MCF 10A (cell line): ENCODE results near the gene CD300LB. TPM values are rescaled to one million over a fixed set of nuclear protein-coding genes. Genes with fewer than 3 reads are reported as not detected.
"Not testable (repeated sequence)": the region's sequence is repeated elsewhere in the genome, so short reads cannot be mapped to it uniquely, and the experiment has no call there.

Experiments used
- BruUV-seq: library from RNA; stranded (reverse); fragments of 400-500 nt; replicated peaks from 2 replicates; lab custom pipeline; 2021; lab: Mats Ljungman, UMichigan
- CTCF ChIA-PET: fragments of 300-600 bp; sonication (Branson Sonifier 250); formaldehyde crosslinking; extraction: SDS; loops from one replicate; lab custom pipeline; 2021; ENCODE audit warnings: antibody characterized with exemption, inconsistent platforms; lab: Yijun Ruan, JAX
- POLR2A ChIA-PET: fragments of 300-600, 350-650 bp; sonication (Branson Sonifier 250); formaldehyde crosslinking; extraction: SDS; loops from one replicate; lab custom pipeline; 2020; ENCODE audit warnings: antibody characterized with exemption, inconsistent platforms; lab: Yijun Ruan, JAX
- DNase-seq: peaks from one replicate; pipeline ENCODE4 v3.0.0-alpha.2; 2018; ENCODE audit not compliant: unreplicated experiment
- H3K27ac Mint-ChIP-seq: one replicate; pipeline ENCODE4 v1.8.0; 2022; ENCODE audit warnings: mild to moderate bottlenecking, low read depth, mixed read lengths; ENCODE audit not compliant: unreplicated experiment
- H3K27me3 Mint-ChIP-seq: one replicate; pipeline ENCODE4 v1.8.0; 2022; ENCODE audit warnings: mixed read lengths; ENCODE audit not compliant: insufficient read depth, unreplicated experiment
- H3K36me3 Mint-ChIP-seq: one replicate; pipeline ENCODE4 v1.8.0; 2022; ENCODE audit warnings: mild to moderate bottlenecking, moderate library complexity, mixed read lengths; ENCODE audit not compliant: insufficient read depth, unreplicated experiment
- H3K4me1 Mint-ChIP-seq: one replicate; pipeline ENCODE4 v1.8.0; 2022; ENCODE audit warnings: mixed read lengths; ENCODE audit not compliant: insufficient read depth, unreplicated experiment
- H3K4me3 Mint-ChIP-seq: one replicate; pipeline ENCODE4 v1.8.0; 2022; ENCODE audit warnings: mild to moderate bottlenecking, moderate library complexity, mixed read lengths; ENCODE audit not compliant: unreplicated experiment
- H3K9me3 Mint-ChIP-seq: one replicate; pipeline ENCODE4 v1.8.0; 2022; ENCODE audit warnings: mixed read lengths; ENCODE audit not compliant: unreplicated experiment
- CTCF ChIP-seq: fragments of 200-600 bp; IDR thresholded peaks from one replicate; pipeline ENCODE4 v1.8.0; 2022; ENCODE audit warnings: antibody characterized with exemption, mild to moderate bottlenecking; ENCODE audit not compliant: unreplicated experiment
- intact Hi-C: fragments of 100-400 bp; cut with micrococcal nuclease; formaldehyde crosslinking; loops from 2 replicates; pipeline ENCODE4 v1.14.1; 2022
- total RNA-seq: library from RNA; stranded (reverse); gene quantifications from 2 replicates; pipeline ENCODE4 v1.2.3, GENCODE V29; 2022

Gene CD300LB
- total RNA-seq, 1 experiment from 2014 or later: not detected

GRCh38 chr17:74574489-74575142, 43.3 kb upstream of the CD300LB start:
- Mint-ChIP-seq H3K4me1 (peaks cover 6% of the 10 kb centered on the region), H3K9me3 (no peaks in the 10 kb centered on the region)
- intact Hi-C loops: no loop called here

GRCh38 chr17:74573635-74574034, 42.4 kb upstream of the CD300LB start:
- H3K4me3 Mint-ChIP-seq, intact Hi-C loops, DNase-seq, H3K9me3 Mint-ChIP-seq, H3K27ac Mint-ChIP-seq, H3K27me3 Mint-ChIP-seq, BruUV-seq, H3K36me3 Mint-ChIP-seq: not testable (repeated sequence)
- peaks cover 14% of the 10 kb centered on the region for H3K4me1 Mint-ChIP-seq
- ChIA-PET POLR2A (interaction anchor here (0.6 to 1.3 kb wide), 3 partner anchors 10 to 953 kb away, joined by 3 to 4 read pairs (median 3); no protein-coding TSS in a partner anchor), CTCF (interaction anchor here (0.6 to 1.3 kb wide), 4 partner anchors 8 to 29 kb away, joined by 3 to 4 read pairs (median 4); no protein-coding TSS in a partner anchor)

More at GRCh38 chr17:74574489-74575142, 43.3 kb upstream of the CD300LB start:
- Mint-ChIP-seq H3K27me3 (no peaks in the 10 kb centered on the region), H3K4me3 (no peak overlapping the region), H3K36me3 (peaks cover 6% of the 10 kb centered on the region), H3K27ac (no peak overlapping the region)
- DNase-seq: no peak
- no TSS peak for BruUV-seq
- CTCF ChIA-PET: interaction anchor here (0.5 to 1.3 kb wide), 4 partner anchors 9 to 206 kb away, joined by 3 to 4 read pairs (median 4); no protein-coding TSS in a partner anchor
- POLR2A ChIA-PET: interaction anchor here (0.9 kb wide), 1 partner anchor 25 kb away, joined by 3 read pairs; no protein-coding TSS in a partner anchor
- TF ChIP-seq CTCF: no peak

GRCh38 chr17:74573169-74573568, 41.9 kb upstream of the CD300LB start:
- intact Hi-C loops: no loop called here
- BruUV-seq: no TSS peak
- DNase-seq: no peak
- no peak for TF ChIP-seq CTCF
- Mint-ChIP-seq H3K4me3 (no peak overlapping the region), H3K36me3 (peaks cover 6% of the 10 kb centered on the region), H3K27me3 (no peaks in the 10 kb centered on the region), H3K27ac (no peak overlapping the region), H3K4me1 (peaks cover 18% of the 10 kb centered on the region), H3K9me3 (no peaks in the 10 kb centered on the region)
- ChIA-PET POLR2A (interaction anchor here (0.6 to 1.3 kb wide), 5 partner anchors 8 to 193 kb away, joined by 3 to 4 read pairs (median 4); no protein-coding TSS in a partner anchor), CTCF (interaction anchor here (0.6 to 1.8 kb wide), 4 partner anchors 11 to 29 kb away, joined by 3 to 4 read pairs (median 4); no protein-coding TSS in a partner anchor)

GRCh38 chr17:74571621-74572270, 40.5 kb upstream of the CD300LB start:
- intact Hi-C loops: no loop called here
- no peak for TF ChIP-seq CTCF
- Mint-ChIP-seq H3K36me3 (no peaks in the 10 kb centered on the region), H3K4me3 (no peak overlapping the region), H3K27ac (no peak overlapping the region), H3K9me3 (no peaks in the 10 kb centered on the region), H3K27me3 (no peaks in the 10 kb centered on the region), H3K4me1 (peaks cover 25% of the 10 kb centered on the region)
- no TSS peak for BruUV-seq
- POLR2A ChIA-PET: interaction anchor here (0.6 kb wide), 1 partner anchor 268 kb away, joined by 3 read pairs; no protein-coding TSS in a partner anchor
- CTCF ChIA-PET: interaction anchor here (1.8 kb wide), 1 partner anchor 15 kb away, joined by 4 read pairs; no protein-coding TSS in a partner anchor
- DNase-seq: no peak
